ENCODE data around the gene SAXO1. TPM values are rescaled to one million over a fixed set of nuclear protein-coding genes. Genes with fewer than 3 reads are reported as not detected.

Gene SAXO1
- total RNA-seq, 5 donors from 2014 or later (not counting 1 experiment from before 2014, with no cell fraction given): 0.19 to 0.79 (median 0.41) TPM; not detected in 1

GRCh38 chr9:18926513-18926912 lies 106.5 kb downstream of the SAXO1 start:
- Histone ChIP-seq H3K4me3 (ENCODE audit: control insufficient read depth in 1 of 2, extremely low read depth in 1 of 2, low read length in 1 of 2) (no peak overlapping the region), H3K27ac (ENCODE audit: low read length) (no peak overlapping the region), H3K4me1 (ENCODE audit: control insufficient read depth in 1 of 2, extremely low read depth in 1 of 2, insufficient read depth in 2 of 2, low read length in 2 of 2) (no peaks in the 10 kb centered on the region), H3K27me3 (replicated peaks in 1 of 2; ENCODE audit: control insufficient read depth in 2 of 2, extremely low read depth in 1 of 2, insufficient read depth in 2 of 2, low read length in 1 of 2) (peaks cover 0 to 5% of the 10 kb centered on the region in 2 experiments), H3K36me3 (ENCODE audit: control insufficient read depth in 2 of 2, extremely low read depth in 1 of 2, insufficient read depth in 1 of 2, low read length in 1 of 2) (no peaks in the 10 kb centered on the region), H3K9me3 (no peaks in the 10 kb centered on the region)
- Mint-ChIP-seq H3K4me3 (no peak overlapping the region), H3K9me3 (no peaks in the 10 kb centered on the region), H3K27me3 (no peaks in the 10 kb centered on the region), H3K36me3 (no peaks in the 10 kb centered on the region), H3K27ac (no peak overlapping the region), H3K4me1 (no peaks in the 10 kb centered on the region)
- WGBS (ENCODE audit: insufficient coverage): 69% methylated on average over 3 of the region's 3 CpGs
- ATAC-seq (replicated peaks in 1 of 4): no peak
- ChIA-PET POLR2A (no interaction called here), CTCF (no interaction called here)
- no peak for DNase-seq

- no peak overlapping the region for H3K27ac ChIP-seq (ENCODE audit: low read length)
- no peak overlapping the region for H3K27ac Mint-ChIP-seq
- H3K9me3 Mint-ChIP-seq: no peaks in the 10 kb centered on the region
- DNase-seq (no peak), ATAC-seq (replicated peaks in 1 of 4) (no peak)
- no peaks in the 10 kb centered on the region for H3K4me1 ChIP-seq (ENCODE audit: control insufficient read depth in 1 of 2, extremely low read depth in 1 of 2, insufficient read depth in 2 of 2, low read length in 2 of 2)
- H3K4me1 Mint-ChIP-seq: no peaks in the 10 kb centered on the region
- POLR2A ChIA-PET: no interaction called here
- H3K36me3 Mint-ChIP-seq: no peaks in the 10 kb centered on the region
- CTCF ChIA-PET: no interaction called here
- H3K27me3 Mint-ChIP-seq: no peaks in the 10 kb centered on the region
- no peaks in the 10 kb centered on the region for H3K9me3 ChIP-seq
- H3K27me3 ChIP-seq (replicated peaks in 1 of 2; ENCODE audit: control insufficient read depth in 2 of 2, extremely low read depth in 1 of 2, insufficient read depth in 2 of 2, low read length in 1 of 2): peaks cover 0 to 5% of the 10 kb centered on the region in 2 experiments
- H3K4me3 Mint-ChIP-seq: no peak overlapping the region
- H3K4me3 ChIP-seq (ENCODE audit: control insufficient read depth in 1 of 2, extremely low read depth in 1 of 2, low read length in 1 of 2): no peak overlapping the region
- H3K36me3 ChIP-seq (ENCODE audit: control insufficient read depth in 2 of 2, extremely low read depth in 1 of 2, insufficient read depth in 1 of 2, low read length in 1 of 2): no peaks in the 10 kb centered on the region
Measured at GRCh38 chr9:18925880-18926279, 107.1 kb downstream of the SAXO1 start.

- peaks cover 0 to 3% of the 10 kb centered on the region in 2 donors for H3K27me3 Mint-ChIP-seq
- Histone ChIP-seq H3K9me3 (no peaks in the 10 kb centered on the region), H3K27ac (ENCODE audit: low read length) (no peak overlapping the region), H3K4me3 (ENCODE audit: control insufficient read depth in 1 of 2, extremely low read depth in 1 of 2, low read length in 1 of 2) (no peak overlapping the region), H3K27me3 (replicated peaks in 1 of 2; ENCODE audit: control insufficient read depth in 2 of 2, extremely low read depth in 1 of 2, insufficient read depth in 2 of 2, low read length in 1 of 2) (peaks cover 0 to 5% of the 10 kb centered on the region in 2 experiments), H3K36me3 (ENCODE audit: control insufficient read depth in 2 of 2, extremely low read depth in 1 of 2, insufficient read depth in 1 of 2, low read length in 1 of 2) (no peaks in the 10 kb centered on the region), H3K4me1 (ENCODE audit: control insufficient read depth in 1 of 2, extremely low read depth in 1 of 2, insufficient read depth in 2 of 2, low read length in 2 of 2) (no peaks in the 10 kb centered on the region)
- 80% methylated on average over 4 of the region's 6 CpGs for whole genome bisulfite sequencing (ENCODE audit: insufficient coverage)
- no peaks in the 10 kb centered on the region for H3K9me3 Mint-ChIP-seq
- H3K36me3 Mint-ChIP-seq: no peaks in the 10 kb centered on the region
- H3K4me3 Mint-ChIP-seq: no peak overlapping the region
- POLR2A ChIA-PET: no interaction called here
- H3K4me1 Mint-ChIP-seq: no peaks in the 10 kb centered on the region
- DNase-seq (no peak), ATAC-seq (replicated peaks in 1 of 4) (no peak)
- CTCF ChIA-PET: no interaction called here
- H3K27ac Mint-ChIP-seq: no peak overlapping the region
Measured at GRCh38 chr9:18923671-18924430, 109.2 kb downstream of the SAXO1 start.

GRCh38 chr9:18923167-18923566 lies 109.8 kb downstream of the SAXO1 start:
- no peak for DNase-seq
- H3K27ac ChIP-seq (ENCODE audit: low read length): no peak overlapping the region
- H3K4me3 ChIP-seq (ENCODE audit: control insufficient read depth in 1 of 2, extremely low read depth in 1 of 2, low read length in 1 of 2): no peak overlapping the region
- WGBS (ENCODE audit: insufficient coverage): 100% methylated on average over 1 of the region's 2 CpGs
- H3K4me1 Mint-ChIP-seq: no peaks in the 10 kb centered on the region
- H3K27ac Mint-ChIP-seq: no peak overlapping the region
- H3K9me3 Mint-ChIP-seq: no peaks in the 10 kb centered on the region
- CTCF ChIA-PET: no interaction called here
- H3K4me3 Mint-ChIP-seq: no peak overlapping the region
- no peaks in the 10 kb centered on the region for H3K36me3 ChIP-seq (ENCODE audit: control insufficient read depth in 2 of 2, extremely low read depth in 1 of 2, insufficient read depth in 1 of 2, low read length in 1 of 2)
- H3K9me3 ChIP-seq: no peaks in the 10 kb centered on the region
- H3K36me3 Mint-ChIP-seq: no peaks in the 10 kb centered on the region
- POLR2A ChIA-PET: no interaction called here
- H3K27me3 Mint-ChIP-seq: peaks cover 0 to 3% of the 10 kb centered on the region in 2 donors
- H3K27me3 ChIP-seq (replicated peaks in 1 of 2; ENCODE audit: control insufficient read depth in 2 of 2, extremely low read depth in 1 of 2, insufficient read depth in 2 of 2, low read length in 1 of 2): peaks cover 0 to 5% of the 10 kb centered on the region in 2 experiments
- ATAC-seq (replicated peaks in 1 of 4): no peak
- no peaks in the 10 kb centered on the region for H3K4me1 ChIP-seq (ENCODE audit: control insufficient read depth in 1 of 2, extremely low read depth in 1 of 2, insufficient read depth in 2 of 2, low read length in 2 of 2)

GRCh38 chr9:18922161-18922885 lies 110.7 kb downstream of the SAXO1 start:
- H3K4me3 Mint-ChIP-seq: no peak overlapping the region
- ChIA-PET CTCF (no interaction called here), POLR2A (no interaction called here)
- Histone ChIP-seq H3K36me3 (ENCODE audit: control insufficient read depth in 2 of 2, extremely low read depth in 1 of 2, insufficient read depth in 1 of 2, low read length in 1 of 2) (no peaks in the 10 kb centered on the region), H3K4me1 (ENCODE audit: control insufficient read depth in 1 of 2, extremely low read depth in 1 of 2, insufficient read depth in 2 of 2, low read length in 2 of 2) (no peaks in the 10 kb centered on the region), H3K4me3 (ENCODE audit: control insufficient read depth in 1 of 2, extremely low read depth in 1 of 2, low read length in 1 of 2) (no peak overlapping the region), H3K9me3 (no peaks in the 10 kb centered on the region), H3K27ac (ENCODE audit: low read length) (no peak overlapping the region), H3K27me3 (replicated peaks in 1 of 2; ENCODE audit: control insufficient read depth in 2 of 2, extremely low read depth in 1 of 2, insufficient read depth in 2 of 2, low read length in 1 of 2) (peaks cover 0 to 5% of the 10 kb centered on the region in 2 experiments)
- H3K36me3 Mint-ChIP-seq: no peaks in the 10 kb centered on the region
- H3K27ac Mint-ChIP-seq: no peak overlapping the region
- no peaks in the 10 kb centered on the region for H3K9me3 Mint-ChIP-seq
- no peak for ATAC-seq (replicated peaks in 1 of 4)
- 79% methylated on average over 8 of the region's 8 CpGs for WGBS (ENCODE audit: insufficient coverage)
- DNase-seq: no peak
- peaks cover 0 to 3% of the 10 kb centered on the region in 2 donors for H3K27me3 Mint-ChIP-seq
- H3K4me1 Mint-ChIP-seq: no peaks in the 10 kb centered on the region

GRCh38 chr9:18921366-18922075 lies 111.5 kb downstream of the SAXO1 start:
- DNase-seq (no peak), ATAC-seq (replicated peaks in 1 of 4) (no peak)
- peaks cover 0 to 3% of the 10 kb centered on the region in 2 donors for H3K27me3 Mint-ChIP-seq
- Histone ChIP-seq H3K27ac (ENCODE audit: low read length) (no peak overlapping the region), H3K4me3 (ENCODE audit: control insufficient read depth in 1 of 2, extremely low read depth in 1 of 2, low read length in 1 of 2) (no peak overlapping the region), H3K4me1 (ENCODE audit: control insufficient read depth in 1 of 2, extremely low read depth in 1 of 2, insufficient read depth in 2 of 2, low read length in 2 of 2) (no peaks in the 10 kb centered on the region), H3K27me3 (replicated peaks in 1 of 2; ENCODE audit: control insufficient read depth in 2 of 2, extremely low read depth in 1 of 2, insufficient read depth in 2 of 2, low read length in 1 of 2) (peaks cover 0 to 5% of the 10 kb centered on the region in 2 experiments), H3K9me3 (no peaks in the 10 kb centered on the region), H3K36me3 (ENCODE audit: control insufficient read depth in 2 of 2, extremely low read depth in 1 of 2, insufficient read depth in 1 of 2, low read length in 1 of 2) (no peaks in the 10 kb centered on the region)
- H3K4me1 Mint-ChIP-seq: no peaks in the 10 kb centered on the region
- no peaks in the 10 kb centered on the region for H3K9me3 Mint-ChIP-seq
- no peak overlapping the region for H3K4me3 Mint-ChIP-seq
- no peaks in the 10 kb centered on the region for H3K36me3 Mint-ChIP-seq
- 72% methylated on average over 3 of the region's 7 CpGs for WGBS (ENCODE audit: insufficient coverage)
- ChIA-PET CTCF (interaction anchor here in 1 of 2 donors (0.6 kb wide), 1 partner anchor 56 kb away, joined by 3 read pairs; no protein-coding TSS in a partner anchor), POLR2A (no interaction called here)
- H3K27ac Mint-ChIP-seq: no peak overlapping the region
